Neutrophil (primary cell): ENCODE results near the gene CPO.

ENCODE experiments used
- H3K27ac ChIP-seq: fragments of 200-600 bp; sonication (generic); 2 replicates; pipeline ENCODE4 v1.5.1; 2016; ENCODE audit warnings: mild to moderate bottlenecking, moderate library complexity
- H3K27me3 ChIP-seq: fragments of 200-600 bp; sonication (generic); 2 replicates; pipeline ENCODE4 v1.6.0; 2016; ENCODE audit warnings: mild to moderate bottlenecking
- H3K36me3 ChIP-seq: fragments of 200-600 bp; sonication (generic); 2 replicates; pipeline ENCODE4 v1.5.1; 2017
- H3K4me1 ChIP-seq, 2 experiments: fragments of 200-600 bp in 1 of 2; sonication (generic) in 1 of 2; 1 replicate in 1 of 2; 2 replicates in 1 of 2; pipeline versions ENCODE4 v1.5.1 to v1.6.1; 2013 to 2016; ENCODE audit warnings: low read depth in 1 of 2, low read length in 1 of 2, mild to moderate bottlenecking in 1 of 2, moderate library complexity in 1 of 2; ENCODE audit not compliant: control insufficient read depth in 1 of 2, insufficient read depth in 1 of 2
- H3K4me3 ChIP-seq, 2 experiments: fragments of 200-600 bp in 1 of 2; sonication (generic) in 1 of 2; 1 replicate in 1 of 2; 2 replicates in 1 of 2; pipeline ENCODE4 v1.5.1; 2013 to 2016; ENCODE audit warnings: low read depth in 1 of 2, low read length in 1 of 2, mild to moderate bottlenecking in 1 of 2, moderate library complexity in 1 of 2
- H3K9me3 ChIP-seq: fragments of 200-600 bp; sonication (generic); 2 replicates; pipeline ENCODE4 v1.5.1; 2016
- CTCF ChIP-seq: fragments of 200-600 bp; sonication (generic); IDR thresholded peaks from 2 replicates; pipeline ENCODE4 v1.5.1; 2016; ENCODE audit warnings: antibody characterized with exemption

Gene CPO

DNA sequence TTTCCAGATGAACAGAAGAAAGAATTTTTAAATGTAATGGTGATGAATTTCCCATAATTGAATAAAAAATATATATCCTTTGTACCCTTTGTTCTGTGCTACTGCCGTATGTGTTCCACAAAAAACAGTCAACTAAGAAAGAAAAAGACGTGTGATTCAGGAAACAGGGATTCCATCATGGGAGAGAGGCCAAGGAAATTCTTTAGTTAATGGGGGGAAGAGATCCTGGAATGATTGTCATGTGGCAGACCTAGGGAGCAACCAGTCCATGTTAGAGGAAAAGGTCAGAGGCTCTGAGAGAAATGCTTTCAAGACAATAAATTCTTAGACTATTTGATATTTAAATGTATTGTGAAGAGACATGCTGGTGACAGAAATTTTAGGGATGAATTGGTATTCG, 76.6 kb downstream of the CPO start:
- no peaks in the 10 kb centered on the region for H3K9me3 ChIP-seq
- no peak overlapping the region for H3K27ac ChIP-seq
- H3K4me3 ChIP-seq: no peak overlapping the region
- H3K4me1 ChIP-seq: no peaks in the 10 kb centered on the region
- no peak for TF ChIP-seq CTCF
- no peaks in the 10 kb centered on the region for H3K36me3 ChIP-seq
- H3K27me3 ChIP-seq: no peaks in the 10 kb centered on the region
